Measurements from ENCODE around the gene FBXL15.

Gene FBXL15, protein sequence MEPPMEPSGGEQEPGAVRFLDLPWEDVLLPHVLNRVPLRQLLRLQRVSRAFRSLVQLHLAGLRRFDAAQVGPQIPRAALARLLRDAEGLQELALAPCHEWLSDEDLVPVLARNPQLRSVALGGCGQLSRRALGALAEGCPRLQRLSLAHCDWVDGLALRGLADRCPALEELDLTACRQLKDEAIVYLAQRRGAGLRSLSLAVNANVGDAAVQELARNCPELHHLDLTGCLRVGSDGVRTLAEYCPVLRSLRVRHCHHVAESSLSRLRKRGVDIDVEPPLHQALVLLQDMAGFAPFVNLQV

DNA sequence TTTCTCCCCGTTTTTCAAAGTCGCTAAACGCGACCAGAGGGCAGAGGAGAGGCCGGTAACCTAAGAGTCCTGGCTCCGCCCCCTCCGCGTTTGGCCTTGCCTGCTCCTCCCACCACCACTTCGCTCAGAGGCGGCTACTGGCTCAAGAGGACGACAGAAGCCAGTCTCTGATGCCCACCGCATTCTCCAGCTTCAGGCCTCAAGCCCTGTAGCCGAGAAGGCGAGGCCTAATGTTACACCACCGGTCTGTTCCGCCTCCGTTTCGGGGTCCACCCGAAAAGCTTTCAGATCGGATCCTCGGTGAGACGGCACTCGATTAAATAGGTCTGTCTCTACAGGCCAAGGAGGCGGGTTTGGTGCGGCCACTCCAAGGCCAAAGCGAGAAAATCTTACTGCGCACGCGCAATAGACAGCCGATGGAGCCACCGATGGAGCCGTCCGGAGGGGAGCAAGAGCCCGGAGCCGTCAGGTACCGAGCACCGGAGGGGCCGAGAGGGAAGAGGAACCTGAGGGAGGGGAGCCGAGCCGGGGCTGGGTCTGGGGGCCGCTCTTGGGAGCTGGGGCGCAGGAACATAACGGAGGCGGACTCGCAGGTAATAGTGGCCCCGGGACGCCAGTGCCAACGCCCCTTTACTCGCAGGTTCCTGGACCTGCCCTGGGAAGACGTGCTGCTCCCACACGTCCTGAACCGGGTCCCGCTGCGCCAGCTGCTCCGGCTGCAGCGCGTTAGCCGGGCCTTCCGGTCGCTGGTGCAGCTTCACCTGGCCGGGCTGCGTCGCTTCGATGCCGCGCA is at the start of gene FBXL15:
Gene FBXL15 (plus strand): TSS at position 123 of the 793 bp plus-strand sequence. CDS start 294 bp downstream, at position 417.
- TF ChIP-seq CREB1 (IDR thresholded peaks at IDR 0.05; ENCODE audit: low read depth) (peak; percentile 49; the same call in 1 of the 2 replicates), FOXM1 (IDR thresholded peaks at IDR 0.05; ENCODE audit: borderline replicate concordance, low read depth) (0 out of 2 replicates have a peak, but pooled peaks have one; percentile 34), CEBPB (IDR thresholded peaks at IDR 0.05) (0 out of 2 replicates have a peak, but pooled peaks have one; percentile 16), YY1 (IDR thresholded peaks at IDR 0.05; ENCODE audit: low read depth) (peak; percentile 76), NFIC (IDR thresholded peaks at IDR 0.05) (peak; percentile 45; the same call in 1 of the 2 replicates), TCF12 (IDR thresholded peaks at IDR 0.05; ENCODE audit: low read depth) (peak; percentile 86), ZBTB7A (IDR thresholded peaks at IDR 0.05; ENCODE audit: low read depth) (peak; percentile 63; the same call in 1 of the 2 replicates), RAD21 (IDR thresholded peaks at IDR 0.05; ENCODE audit: low read depth) (0 out of 2 replicates have a peak, but pooled peaks have one; percentile 2), TEAD4 (IDR thresholded peaks at IDR 0.05) (no peak; the same call in 1 of the 2 replicates), TAF1 (IDR thresholded peaks at IDR 0.05; ENCODE audit: low read depth) (peak; percentile 83; the same call in 1 of the 2 replicates), EGR1 (IDR thresholded peaks at IDR 0.05) (peak; percentile 28; the same call in 1 of the 2 replicates), EP300 (IDR thresholded peaks at IDR 0.05; ENCODE audit: borderline replicate concordance) (no peak)
- TF ChIP-seq, protein P1, sequence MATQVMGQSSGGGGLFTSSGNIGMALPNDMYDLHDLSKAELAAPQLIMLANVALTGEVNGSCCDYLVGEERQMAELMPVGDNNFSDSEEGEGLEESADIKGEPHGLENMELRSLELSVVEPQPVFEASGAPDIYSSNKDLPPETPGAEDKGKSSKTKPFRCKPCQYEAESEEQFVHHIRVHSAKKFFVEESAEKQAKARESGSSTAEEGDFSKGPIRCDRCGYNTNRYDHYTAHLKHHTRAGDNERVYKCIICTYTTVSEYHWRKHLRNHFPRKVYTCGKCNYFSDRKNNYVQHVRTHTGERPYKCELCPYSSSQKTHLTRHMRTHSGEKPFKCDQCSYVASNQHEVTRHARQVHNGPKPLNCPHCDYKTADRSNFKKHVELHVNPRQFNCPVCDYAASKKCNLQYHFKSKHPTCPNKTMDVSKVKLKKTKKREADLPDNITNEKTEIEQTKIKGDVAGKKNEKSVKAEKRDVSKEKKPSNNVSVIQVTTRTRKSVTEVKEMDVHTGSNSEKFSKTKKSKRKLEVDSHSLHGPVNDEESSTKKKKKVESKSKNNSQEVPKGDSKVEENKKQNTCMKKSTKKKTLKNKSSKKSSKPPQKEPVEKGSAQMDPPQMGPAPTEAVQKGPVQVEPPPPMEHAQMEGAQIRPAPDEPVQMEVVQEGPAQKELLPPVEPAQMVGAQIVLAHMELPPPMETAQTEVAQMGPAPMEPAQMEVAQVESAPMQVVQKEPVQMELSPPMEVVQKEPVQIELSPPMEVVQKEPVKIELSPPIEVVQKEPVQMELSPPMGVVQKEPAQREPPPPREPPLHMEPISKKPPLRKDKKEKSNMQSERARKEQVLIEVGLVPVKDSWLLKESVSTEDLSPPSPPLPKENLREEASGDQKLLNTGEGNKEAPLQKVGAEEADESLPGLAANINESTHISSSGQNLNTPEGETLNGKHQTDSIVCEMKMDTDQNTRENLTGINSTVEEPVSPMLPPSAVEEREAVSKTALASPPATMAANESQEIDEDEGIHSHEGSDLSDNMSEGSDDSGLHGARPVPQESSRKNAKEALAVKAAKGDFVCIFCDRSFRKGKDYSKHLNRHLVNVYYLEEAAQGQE (IDR thresholded peaks at IDR 0.05; ENCODE audit: low read depth), result peak; percentile 1; the same call in 1 of the 2 replicates
- TF ChIP-seq, protein P2, sequence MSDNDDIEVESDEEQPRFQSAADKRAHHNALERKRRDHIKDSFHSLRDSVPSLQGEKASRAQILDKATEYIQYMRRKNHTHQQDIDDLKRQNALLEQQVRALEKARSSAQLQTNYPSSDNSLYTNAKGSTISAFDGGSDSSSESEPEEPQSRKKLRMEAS (IDR thresholded peaks at IDR 0.05), result peak; percentile 59; the same call in 1 of the 2 replicates
- TF ChIP-seq, protein P3, sequence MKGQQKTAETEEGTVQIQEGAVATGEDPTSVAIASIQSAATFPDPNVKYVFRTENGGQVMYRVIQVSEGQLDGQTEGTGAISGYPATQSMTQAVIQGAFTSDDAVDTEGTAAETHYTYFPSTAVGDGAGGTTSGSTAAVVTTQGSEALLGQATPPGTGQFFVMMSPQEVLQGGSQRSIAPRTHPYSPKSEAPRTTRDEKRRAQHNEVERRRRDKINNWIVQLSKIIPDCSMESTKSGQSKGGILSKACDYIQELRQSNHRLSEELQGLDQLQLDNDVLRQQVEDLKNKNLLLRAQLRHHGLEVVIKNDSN (IDR thresholded peaks at IDR 0.05), result peak; percentile 35; the same call in 1 of the 2 replicates

DNA sequence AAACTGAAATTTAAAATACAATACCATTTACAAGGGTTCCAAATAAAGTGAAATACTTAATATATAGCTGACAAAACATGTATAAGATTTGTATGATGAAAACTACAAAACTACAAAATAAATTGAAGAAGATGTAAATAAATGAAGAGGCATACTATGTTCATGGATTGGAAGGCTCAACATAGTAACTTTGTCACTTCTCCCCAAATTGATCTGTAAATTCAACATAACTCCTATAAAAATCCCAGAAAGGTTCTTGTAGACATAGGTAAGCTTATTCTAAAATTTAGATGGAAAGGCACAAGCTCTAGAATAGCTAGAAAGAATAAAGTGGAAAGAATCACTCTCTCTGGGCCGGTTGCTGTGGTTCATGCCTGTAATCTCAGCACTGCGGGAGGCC is 49.3 kb upstream of the FBXL15 start:
- TF ChIP-seq, protein P3 (IDR thresholded peaks at IDR 0.05), result no peak
- TF ChIP-seq FOXM1 (IDR thresholded peaks at IDR 0.05; ENCODE audit: borderline replicate concordance, low read depth), result no peak
- no peak for TF ChIP-seq RAD21 (IDR thresholded peaks at IDR 0.05; ENCODE audit: low read depth)
- no peak for TF ChIP-seq TCF12 (IDR thresholded peaks at IDR 0.05; ENCODE audit: low read depth)
- no peak for TF ChIP-seq NFIC (IDR thresholded peaks at IDR 0.05)
- no peak for TF ChIP-seq YY1 (IDR thresholded peaks at IDR 0.05; ENCODE audit: low read depth)
- TF ChIP-seq TEAD4 (IDR thresholded peaks at IDR 0.05), result no peak
- no peak for TF ChIP-seq CREB1 (IDR thresholded peaks at IDR 0.05; ENCODE audit: low read depth)
- TF ChIP-seq, protein P1 (IDR thresholded peaks at IDR 0.05; ENCODE audit: low read depth), result no peak
- TF ChIP-seq EP300 (IDR thresholded peaks at IDR 0.05; ENCODE audit: borderline replicate concordance), result no peak
- no peak for TF ChIP-seq TAF1 (IDR thresholded peaks at IDR 0.05; ENCODE audit: low read depth)
- TF ChIP-seq CEBPB (IDR thresholded peaks at IDR 0.05), result no peak

DNA sequence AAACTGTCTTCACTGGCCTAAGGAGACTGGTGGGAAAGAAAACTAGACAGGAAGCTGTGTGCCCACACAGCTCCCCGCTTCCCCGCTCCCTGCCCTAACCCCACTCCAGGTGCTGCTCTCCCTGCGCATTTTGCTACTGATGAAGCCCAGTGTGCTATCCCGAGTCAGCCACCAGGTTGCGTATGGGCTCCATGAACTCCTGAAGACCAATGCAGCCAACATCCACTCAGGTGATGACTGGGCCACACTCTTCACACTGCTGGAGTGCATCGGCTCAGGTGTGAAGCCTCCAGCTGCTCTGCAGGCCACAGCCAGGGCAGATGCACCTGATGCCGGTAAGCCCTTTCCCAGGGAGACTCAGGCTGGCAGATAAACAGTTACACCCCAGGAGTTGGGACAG is 45.4 kb upstream of the FBXL15 start:
- no peak for TF ChIP-seq TAF1 (IDR thresholded peaks at IDR 0.05; ENCODE audit: low read depth)
- TF ChIP-seq ZBTB7A (IDR thresholded peaks at IDR 0.05; ENCODE audit: low read depth), result no peak
- no peak for TF ChIP-seq EP300 (IDR thresholded peaks at IDR 0.05; ENCODE audit: borderline replicate concordance)
- no peak for TF ChIP-seq NFIC (IDR thresholded peaks at IDR 0.05)
- TF ChIP-seq CREB1 (IDR thresholded peaks at IDR 0.05; ENCODE audit: low read depth), result no peak
- TF ChIP-seq CEBPB (IDR thresholded peaks at IDR 0.05), result no peak
- TF ChIP-seq, protein P2 (IDR thresholded peaks at IDR 0.05), result no peak
- no peak for TF ChIP-seq TEAD4 (IDR thresholded peaks at IDR 0.05)
- no peak for TF ChIP-seq FOXM1 (IDR thresholded peaks at IDR 0.05; ENCODE audit: borderline replicate concordance, low read depth)
- no peak; the same call in 1 of the 2 replicates for TF ChIP-seq RAD21 (IDR thresholded peaks at IDR 0.05; ENCODE audit: low read depth)
- TF ChIP-seq, protein P3 (IDR thresholded peaks at IDR 0.05), result no peak
- TF ChIP-seq EGR1 (IDR thresholded peaks at IDR 0.05), result no peak
- no peak for TF ChIP-seq TCF12 (IDR thresholded peaks at IDR 0.05; ENCODE audit: low read depth)
- TF ChIP-seq, protein P1 (IDR thresholded peaks at IDR 0.05; ENCODE audit: low read depth), result no peak
- TF ChIP-seq YY1 (IDR thresholded peaks at IDR 0.05; ENCODE audit: low read depth), result no peak

Data from Ishikawa (cell line).